Thyroid gland (tissue), 4 donors: ENCODE measurements around the gene LMBR1.

Experiments used
- POLR2A ChIP-seq, 2 donors: fragments of 450-650 bp; IDR thresholded peaks; one replicate each; pipeline ENCODE4 v1.6.1; 2017; ENCODE audit warnings: antibody characterized with exemption in 2 of 2, mild to moderate bottlenecking in 2 of 2, moderate library complexity in 1 of 2
- TF ChIP-seq, protein P1 (sequence below), 6 experiments: fragments of 200-600 bp in 3 of 6; fragments of 450-650 bp in 3 of 6; sonication (generic) in 3 of 6; IDR thresholded peaks; one replicate each; pipeline ENCODE4 v1.5.1; 2016 to 2019; ENCODE audit warnings: antibody characterized with exemption in 6 of 6, mild to moderate bottlenecking in 2 of 6, inconsistent platforms in 1 of 6, moderate library complexity in 1 of 6

DNA sequence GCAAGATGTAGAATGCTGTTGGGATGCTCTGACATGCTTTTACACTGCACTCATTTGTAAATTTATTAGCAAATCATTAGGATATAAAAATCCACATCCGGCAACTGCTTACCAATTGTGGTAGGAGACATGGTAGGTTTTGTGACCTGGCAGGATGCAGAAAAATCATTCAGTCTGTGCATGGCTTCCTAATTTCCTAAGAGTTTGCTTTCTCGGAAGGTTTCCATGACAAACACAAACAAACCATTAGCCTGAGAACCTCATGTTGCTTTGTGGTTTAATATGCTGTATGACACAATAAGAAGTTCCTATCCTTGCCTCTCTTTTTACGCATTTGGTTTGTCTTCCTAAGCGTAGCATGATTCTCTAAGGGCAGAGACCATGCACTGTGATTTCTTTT lies 14.7 kb upstream of the LMBR1 start:
- TF ChIP-seq, protein P1, sequence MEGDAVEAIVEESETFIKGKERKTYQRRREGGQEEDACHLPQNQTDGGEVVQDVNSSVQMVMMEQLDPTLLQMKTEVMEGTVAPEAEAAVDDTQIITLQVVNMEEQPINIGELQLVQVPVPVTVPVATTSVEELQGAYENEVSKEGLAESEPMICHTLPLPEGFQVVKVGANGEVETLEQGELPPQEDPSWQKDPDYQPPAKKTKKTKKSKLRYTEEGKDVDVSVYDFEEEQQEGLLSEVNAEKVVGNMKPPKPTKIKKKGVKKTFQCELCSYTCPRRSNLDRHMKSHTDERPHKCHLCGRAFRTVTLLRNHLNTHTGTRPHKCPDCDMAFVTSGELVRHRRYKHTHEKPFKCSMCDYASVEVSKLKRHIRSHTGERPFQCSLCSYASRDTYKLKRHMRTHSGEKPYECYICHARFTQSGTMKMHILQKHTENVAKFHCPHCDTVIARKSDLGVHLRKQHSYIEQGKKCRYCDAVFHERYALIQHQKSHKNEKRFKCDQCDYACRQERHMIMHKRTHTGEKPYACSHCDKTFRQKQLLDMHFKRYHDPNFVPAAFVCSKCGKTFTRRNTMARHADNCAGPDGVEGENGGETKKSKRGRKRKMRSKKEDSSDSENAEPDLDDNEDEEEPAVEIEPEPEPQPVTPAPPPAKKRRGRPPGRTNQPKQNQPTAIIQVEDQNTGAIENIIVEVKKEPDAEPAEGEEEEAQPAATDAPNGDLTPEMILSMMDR (IDR thresholded peaks at IDR 0.05), result no peak
- TF ChIP-seq POLR2A (IDR thresholded peaks at IDR 0.05), result no peak
